NCI-H524 (cell line): ENCODE measurements around the gene PCDHGA5.
"Not testable (repeated sequence)": the region's sequence is repeated elsewhere in the genome, so short reads cannot be mapped to it uniquely, and the experiment has no call there.

Experiments
- DNase-seq, 2 experiments: peaks; one replicate each; lab custom pipeline; 2025; lab: John Stamatoyannopoulos, UW

Gene PCDHGA5

GRCh38 chr5:141351591-141351990, 12.4 kb upstream of the PCDHGA5 start:
- no peak for DNase-seq

- DNase-seq = no peak
Observed at GRCh38 chr5:141354900-141355469, 9.0 kb upstream of the PCDHGA5 start, which contains the start of gene PCDHGA4. PCDHGA4 (plus strand) TSS chr5:141355021; CDS start chr5:141355108, 87 bp downstream.

- DNase-seq = no peak
Observed at GRCh38 chr5:141355641-141356040, 8.3 kb upstream of the PCDHGA5 start.

GRCh38 chr5:141356133-141356532, 7.8 kb upstream of the PCDHGA5 start:
- DNase-seq = no peak

DNA sequence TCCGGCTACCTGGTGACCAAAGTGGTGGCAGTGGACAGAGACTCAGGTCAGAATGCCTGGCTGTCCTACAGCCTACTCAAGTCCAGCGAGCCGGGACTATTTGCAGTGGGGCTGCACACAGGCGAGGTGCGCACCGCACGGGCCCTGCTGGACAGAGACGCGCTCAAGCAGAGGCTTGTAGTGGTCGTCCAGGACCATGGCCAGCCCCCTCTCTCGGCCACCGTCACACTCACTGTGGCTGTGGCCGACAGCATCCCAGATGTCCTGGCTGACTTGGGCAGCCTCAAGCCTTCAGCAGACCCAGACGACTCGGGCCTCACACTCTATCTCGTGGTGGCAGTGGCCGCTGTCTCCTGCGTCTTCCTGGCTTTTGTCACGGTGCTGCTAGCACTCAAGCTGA, 7.0 kb upstream of the PCDHGA5 start:
- DNase-seq = no peak

DNA sequence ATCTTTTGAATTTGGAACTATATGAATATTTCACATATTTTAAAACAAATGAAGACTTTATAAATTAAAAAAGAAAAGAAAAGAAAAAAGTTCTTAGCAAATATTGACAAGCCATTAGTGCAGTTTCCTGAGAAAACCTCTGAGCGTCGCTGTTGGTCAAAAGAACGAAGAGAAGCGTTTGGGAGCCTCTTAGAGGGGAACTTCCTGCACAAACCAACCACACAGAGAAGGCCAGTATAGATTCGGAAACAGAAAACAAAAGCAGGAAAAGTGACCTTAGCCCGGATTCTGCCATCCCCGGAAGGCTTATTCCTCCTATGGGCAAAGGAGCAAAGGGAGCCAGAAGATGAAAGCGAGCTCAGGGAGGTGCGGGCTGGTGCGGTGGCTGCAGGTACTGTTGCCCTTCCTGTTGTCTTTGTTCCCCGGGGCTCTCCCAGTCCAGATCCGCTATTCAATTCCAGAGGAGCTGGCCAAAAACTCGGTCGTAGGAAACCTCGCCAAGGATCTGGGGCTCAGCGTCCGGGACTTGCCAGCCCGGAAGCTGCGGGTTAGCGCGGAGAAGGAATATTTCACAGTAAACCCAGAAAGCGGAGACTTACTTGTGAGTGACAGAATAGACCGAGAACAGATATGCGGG, 4.1 kb upstream of the PCDHGA5 start, which contains the start of gene PCDHGB2:
Gene PCDHGB2, plus strand, starts transcription at position 205 of the 637 bp plus-strand sequence. Its CDS starts 142 bp downstream, at position 347.
- peak; percentile 41 to 54 for DNase-seq

- DNase-seq = no peak
Observed at GRCh38 chr5:141360685-141361084, 3.3 kb upstream of the PCDHGA5 start.

DNA sequence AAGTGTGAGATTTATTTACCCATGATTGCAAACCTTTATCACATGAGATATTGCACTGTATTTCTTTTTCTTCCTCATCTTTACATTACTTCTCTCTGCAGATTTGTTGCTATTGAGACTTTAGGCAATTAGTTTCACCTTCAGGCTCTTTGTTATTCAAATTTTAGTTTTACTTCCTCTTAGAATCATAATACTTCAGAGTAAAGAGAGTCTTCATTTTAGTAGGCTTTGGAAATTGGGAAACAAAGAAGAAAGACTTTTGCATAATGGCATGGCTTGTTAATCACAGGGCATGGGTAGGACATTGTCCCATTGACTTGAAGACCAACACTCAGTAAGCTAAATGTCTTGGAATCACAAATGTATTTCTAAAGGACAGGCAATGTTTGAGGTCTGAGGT, 1.2 kb upstream of the PCDHGA5 start:
- DNase-seq = no peak

- no peak for DNase-seq
Observed at GRCh38 chr5:141366016-141366896, 2.3 kb downstream of the PCDHGA5 start.

DNA sequence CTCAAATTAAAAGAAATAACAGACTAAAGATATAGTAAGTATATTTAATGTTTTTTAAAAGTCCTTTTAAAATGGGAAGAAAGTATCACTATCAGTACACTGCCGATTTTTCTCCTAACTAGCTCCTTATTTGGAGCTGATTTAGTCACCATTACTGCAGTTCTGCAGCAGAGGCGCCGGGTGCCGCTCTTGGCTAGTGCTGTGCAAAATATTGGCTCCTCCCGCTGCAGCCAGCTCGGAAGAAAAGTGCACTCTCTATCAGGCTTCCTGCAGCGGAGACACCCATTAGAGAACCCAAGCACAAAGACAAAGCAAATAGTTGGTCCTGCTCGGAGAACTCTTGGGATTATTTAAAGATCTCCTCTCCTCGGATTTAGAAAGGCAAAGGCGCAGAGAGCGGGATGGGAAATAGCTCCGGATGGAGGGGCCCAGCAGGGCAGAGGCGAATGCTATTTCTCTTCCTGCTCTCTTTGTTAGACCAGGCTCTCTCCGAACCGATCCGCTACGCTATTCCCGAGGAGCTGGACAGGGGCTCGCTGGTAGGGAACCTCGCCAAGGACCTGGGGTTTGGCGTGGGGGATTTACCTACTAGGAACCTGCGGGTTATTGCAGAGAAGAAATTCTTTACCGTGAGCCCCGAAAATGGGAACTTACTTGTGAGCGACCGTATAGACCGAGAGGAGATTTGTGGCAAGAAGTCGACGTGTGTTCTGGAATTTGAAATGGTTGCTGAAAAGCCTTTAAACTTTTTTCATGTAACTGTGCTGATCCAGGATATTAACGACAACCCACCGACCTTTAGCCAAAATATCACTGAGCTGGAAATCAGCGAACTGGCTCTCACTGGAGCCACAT, 6.3 kb downstream of the PCDHGA5 start, which contains the start of gene PCDHGB3:
Gene PCDHGB3, plus strand, starts transcription at position 249 of the 855 bp plus-strand sequence. Its CDS starts 153 bp downstream, at position 402.
- DNase-seq = no peak

GRCh38 chr5:141371572-141372475, 7.9 kb downstream of the PCDHGA5 start:
- DNase-seq = no peak

DNA sequence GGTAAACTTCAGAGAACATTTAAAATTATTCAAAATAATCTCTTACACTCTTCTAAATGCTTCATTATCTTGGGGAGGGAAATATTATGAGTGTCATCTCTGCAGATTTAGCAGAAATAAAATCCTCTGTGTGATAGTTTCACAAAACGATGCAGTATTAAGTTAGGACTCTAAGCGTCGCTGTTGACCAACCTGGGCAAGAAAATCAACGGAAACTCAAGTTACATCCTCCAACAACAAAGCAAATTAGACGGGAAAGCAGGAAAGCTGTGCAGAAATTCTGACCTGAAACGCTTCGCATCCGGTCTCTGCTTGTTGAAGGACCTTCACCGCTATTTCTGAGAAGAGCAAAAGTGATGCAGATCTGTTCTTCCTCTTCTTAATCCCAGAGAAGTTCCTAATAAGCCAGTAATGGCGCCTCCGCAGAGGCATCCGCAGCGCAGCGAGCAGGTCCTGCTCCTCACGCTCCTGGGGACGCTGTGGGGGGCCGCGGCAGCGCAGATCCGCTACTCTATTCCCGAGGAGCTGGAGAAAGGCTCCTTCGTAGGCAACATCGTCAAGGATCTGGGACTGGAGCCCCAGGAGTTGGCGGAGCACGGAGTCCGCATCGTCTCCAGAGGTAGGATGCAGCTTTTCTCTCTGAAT, 9.8 kb downstream of the PCDHGA5 start, which contains the start of gene PCDHGA6:
Gene PCDHGA6, plus strand, starts transcription at position 219 of the 645 bp plus-strand sequence. Its CDS starts 193 bp downstream, at position 412.
- DNase-seq = no peak

GRCh38 chr5:141374627-141375026, 10.7 kb downstream of the PCDHGA5 start:
- DNase-seq = no peak

DNA sequence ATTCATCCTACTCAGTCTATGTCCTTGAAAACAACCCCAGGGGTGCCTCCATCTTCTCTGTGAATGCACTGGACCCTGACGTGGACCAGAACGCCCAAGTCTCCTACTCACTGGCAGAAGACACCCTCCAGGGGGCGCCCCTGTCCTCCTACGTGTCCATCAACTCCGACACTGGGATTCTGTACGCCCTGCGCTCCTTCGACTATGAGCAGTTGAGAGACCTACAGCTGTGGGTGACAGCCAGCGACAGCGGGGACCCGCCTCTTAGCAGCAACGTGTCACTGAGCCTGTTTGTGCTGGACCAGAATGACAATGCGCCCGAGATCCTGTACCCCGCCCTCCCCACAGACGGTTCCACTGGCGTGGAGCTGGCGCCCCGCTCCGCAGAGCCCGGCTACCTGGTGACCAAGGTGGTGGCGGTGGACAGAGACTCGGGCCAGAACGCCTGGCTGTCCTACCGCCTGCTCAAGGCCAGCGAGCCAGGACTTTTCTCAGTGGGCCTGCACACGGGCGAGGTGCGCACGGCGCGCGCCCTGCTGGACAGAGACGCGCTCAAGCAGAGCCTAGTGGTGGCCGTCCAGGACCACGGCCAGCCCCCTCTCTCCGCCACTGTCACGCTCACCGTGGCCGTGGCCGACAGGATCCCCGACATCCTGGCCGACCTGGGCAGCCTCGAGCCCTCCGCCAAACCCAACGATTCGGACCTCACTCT, 11.6 kb downstream of the PCDHGA5 start:
- not testable (repeated sequence) for DNase-seq

GRCh38 chr5:141382469-141383294, 18.7 kb downstream of the PCDHGA5 start, which contains the start of gene PCDHGA7:
PCDHGA7 (plus strand) TSS chr5:141382742; CDS start chr5:141382900, 158 bp downstream.
- no peak for DNase-seq

DNA sequence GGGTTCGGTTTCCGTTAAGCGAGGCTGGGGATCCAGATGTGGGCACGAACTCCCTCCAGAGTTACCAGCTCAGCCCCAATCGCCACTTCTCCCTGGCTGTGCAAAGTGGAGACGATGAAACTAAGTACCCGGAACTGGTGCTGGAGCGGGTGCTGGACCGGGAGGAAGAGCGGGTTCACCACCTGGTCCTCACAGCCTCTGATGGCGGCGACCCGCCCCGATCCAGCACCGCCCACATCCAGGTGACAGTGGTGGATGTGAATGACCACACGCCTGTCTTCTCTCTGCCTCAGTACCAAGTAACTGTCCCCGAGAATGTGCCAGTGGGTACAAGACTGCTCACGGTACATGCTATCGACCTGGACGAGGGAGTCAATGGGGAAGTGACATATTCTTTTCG, 19.4 kb downstream of the PCDHGA5 start:
- no peak for DNase-seq

- DNase-seq = no peak
Observed at GRCh38 chr5:141384471-141385267, 20.7 kb downstream of the PCDHGA5 start.
